Neural progenitor cell (in vitro differentiated cells): ENCODE results near the gene GLS.

Source experiments
- EZH2phosphoT487 ChIP-seq: fragments of 200-600 bp; sonication (generic); IDR thresholded peaks from 2 replicates; pipeline ENCODE4 v1.6.1; 2017; ENCODE audit warnings: antibody characterized with exemption
- TF ChIP-seq, protein P1 (sequence below): fragments of 200-600 bp; sonication (generic); IDR thresholded peaks from 2 replicates; pipeline ENCODE4 v1.5.1; 2017; ENCODE audit warnings: antibody characterized with exemption, mild to moderate bottlenecking

DNA sequence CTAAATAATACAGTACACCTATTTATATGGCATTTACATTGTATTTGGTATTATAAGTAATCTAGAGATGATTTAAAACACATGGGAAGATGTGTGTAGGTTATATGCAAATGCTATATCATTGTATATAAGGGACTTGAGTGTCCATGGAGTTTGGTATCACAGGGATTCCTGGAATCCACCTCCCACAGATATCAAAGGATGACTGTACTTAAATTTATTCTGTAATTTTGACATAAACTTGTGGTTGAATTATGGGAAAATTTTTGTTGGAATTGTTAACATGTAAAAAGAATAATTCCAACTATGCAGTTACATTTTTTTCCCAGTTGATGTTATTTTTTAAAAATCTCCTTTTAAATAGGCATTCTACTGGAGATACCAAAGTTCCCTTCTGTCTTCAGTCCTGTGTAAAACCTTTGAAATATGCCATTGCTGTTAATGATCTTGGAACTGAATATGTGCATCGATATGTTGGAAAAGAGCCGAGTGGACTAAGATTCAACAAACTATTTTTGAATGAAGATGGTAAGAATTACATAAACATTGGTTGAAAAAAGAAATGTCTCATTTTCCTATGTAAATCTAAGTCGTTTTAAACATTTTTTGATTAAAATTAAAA, 24.1 kb downstream of the GLS start:
- TF ChIP-seq, protein P1, sequence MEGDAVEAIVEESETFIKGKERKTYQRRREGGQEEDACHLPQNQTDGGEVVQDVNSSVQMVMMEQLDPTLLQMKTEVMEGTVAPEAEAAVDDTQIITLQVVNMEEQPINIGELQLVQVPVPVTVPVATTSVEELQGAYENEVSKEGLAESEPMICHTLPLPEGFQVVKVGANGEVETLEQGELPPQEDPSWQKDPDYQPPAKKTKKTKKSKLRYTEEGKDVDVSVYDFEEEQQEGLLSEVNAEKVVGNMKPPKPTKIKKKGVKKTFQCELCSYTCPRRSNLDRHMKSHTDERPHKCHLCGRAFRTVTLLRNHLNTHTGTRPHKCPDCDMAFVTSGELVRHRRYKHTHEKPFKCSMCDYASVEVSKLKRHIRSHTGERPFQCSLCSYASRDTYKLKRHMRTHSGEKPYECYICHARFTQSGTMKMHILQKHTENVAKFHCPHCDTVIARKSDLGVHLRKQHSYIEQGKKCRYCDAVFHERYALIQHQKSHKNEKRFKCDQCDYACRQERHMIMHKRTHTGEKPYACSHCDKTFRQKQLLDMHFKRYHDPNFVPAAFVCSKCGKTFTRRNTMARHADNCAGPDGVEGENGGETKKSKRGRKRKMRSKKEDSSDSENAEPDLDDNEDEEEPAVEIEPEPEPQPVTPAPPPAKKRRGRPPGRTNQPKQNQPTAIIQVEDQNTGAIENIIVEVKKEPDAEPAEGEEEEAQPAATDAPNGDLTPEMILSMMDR: no peak
- no peak for TF ChIP-seq EZH2phosphoT487
